Esophagus mucosa (tissue), 1 donor: ENCODE data around the gene MLANA. TPM values are rescaled to one million over a fixed set of nuclear protein-coding genes. Genes with fewer than 3 reads are reported as not detected.

Experiments
- total RNA-seq: library from RNA; stranded (reverse); gene quantifications from one replicate; pipeline ENCODE4 v1.2.4, GENCODE V29; 2023
- donor health status: DM: yes; HTN: yes; CAD: no.

The MLANA gene
- total RNA-seq, 1 donor from 2014 or later: not detected

Other genes with a start within 250 kb of the MLANA start
- gene ERMP1, start 57.8 kb upstream of the MLANA start, total RNA-seq: 38.1 TPM
- 7.5 TPM for gene RANBP6, start 124.7 kb downstream of the MLANA start, total RNA-seq